Activated naive CD8-positive, alpha-beta T cell treated with anti-CD3 and anti-CD28 coated beads, Interleukin-2, amount 10 ng/mL, durations not matched to agents 7 days and 5 days (primary cell): ENCODE data around the gene PSMC3. TPM values are rescaled to one million over a fixed set of nuclear protein-coding genes. Genes with fewer than 3 reads are reported as not detected.

Experiments
- ATAC-seq: fragments of 150-1000 bp; cut with Tn5 transposase; one replicate; pipeline ENCODE4 v1.10.0; 2021; ENCODE audit warnings: low read depth, moderate library complexity
- POLR2A ChIA-PET: fragments of 350-600 bp; sonication (Branson Sonifier 250); formaldehyde crosslinking; loops from one replicate; lab custom pipeline; 2021; ENCODE audit warnings: antibody characterized with exemption; lab: Charles Lee
- DNase-seq: peaks from one replicate; pipeline ENCODE4 v3.0.0; 2021
- H3K27ac Mint-ChIP-seq: one replicate; pipeline ENCODE4 v1.8.0; 2022; ENCODE audit warnings: mild to moderate bottlenecking, mixed read lengths
- H3K27me3 Mint-ChIP-seq: one replicate; pipeline ENCODE4 v1.8.0; 2022; ENCODE audit warnings: mild to moderate bottlenecking, moderate library complexity, mixed read lengths
- H3K36me3 Mint-ChIP-seq: one replicate; pipeline ENCODE4 v1.8.0; 2021; ENCODE audit warnings: mild to moderate bottlenecking, mixed read lengths
- H3K4me1 Mint-ChIP-seq: one replicate; pipeline ENCODE4 v1.8.0; 2021; ENCODE audit warnings: mixed read lengths
- H3K4me3 Mint-ChIP-seq: one replicate; pipeline ENCODE4 v1.8.0; 2022; ENCODE audit warnings: mild to moderate bottlenecking, moderate library complexity, mixed read lengths
- H3K9me3 Mint-ChIP-seq: one replicate; pipeline ENCODE4 v1.8.0; 2021; ENCODE audit warnings: mixed read lengths
- total RNA-seq, 2 experiments: library from RNA; stranded (reverse); gene quantifications; one replicate each; pipeline ENCODE4 v1.2.3, GENCODE V29; 2021

PSMC3 gene
- total RNA-seq, 2 experiments from 2014 or later: 113 to 115 TPM

GRCh38 chr11:47393163-47394049, 32.8 kb downstream of the PSMC3 start:
- Mint-ChIP-seq H3K27me3 (peaks cover 3% of the 10 kb centered on the region), H3K9me3 (no peaks in the 10 kb centered on the region), H3K36me3 (no peaks in the 10 kb centered on the region), H3K4me1 (peaks cover 19% of the 10 kb centered on the region), H3K4me3 (no peak overlapping the region), H3K27ac (peak overlapping the region; percentile 91)
- ATAC-seq (no peak), DNase-seq (peak; percentile 34)
- POLR2A ChIA-PET: interaction anchor here (0.6 to 1.3 kb wide), 3 partner anchors 33 to 320 kb away, joined by 3 to 4 read pairs (median 3); partner anchors contain the start of genes DDB2 and PSMC3

- DNase-seq (no peak), ATAC-seq (no peak)
- H3K36me3 Mint-ChIP-seq: no peaks in the 10 kb centered on the region
- H3K27ac Mint-ChIP-seq: no peak overlapping the region
- H3K4me3 Mint-ChIP-seq: no peak overlapping the region
- H3K27me3 Mint-ChIP-seq: peaks cover 3% of the 10 kb centered on the region
- H3K9me3 Mint-ChIP-seq: no peaks in the 10 kb centered on the region
- H3K4me1 Mint-ChIP-seq: peaks cover 19% of the 10 kb centered on the region
- POLR2A ChIA-PET: interaction anchor here (0.7 to 1.3 kb wide), 5 partner anchors 8 to 696 kb away, joined by 3 to 6 read pairs (median 4); partner anchors contain the start of genes DDB2 and PSMC3
Observed at GRCh38 chr11:47392546-47393162, 33.6 kb downstream of the PSMC3 start.

GRCh38 chr11:47391711-47392432, 34.4 kb downstream of the PSMC3 start:
- Mint-ChIP-seq H3K4me1 (peaks cover 19% of the 10 kb centered on the region), H3K27me3 (peaks cover 3% of the 10 kb centered on the region), H3K36me3 (no peaks in the 10 kb centered on the region), H3K9me3 (no peaks in the 10 kb centered on the region), H3K4me3 (no peak overlapping the region), H3K27ac (no peak overlapping the region)
- POLR2A ChIA-PET: interaction anchor here (0.7 to 2.8 kb wide), 5 partner anchors 8 to 697 kb away, joined by 4 to 16 read pairs (median 5); partner anchors contain the start of gene SPI1
- DNase-seq: no peak
- no peak for ATAC-seq

GRCh38 chr11:47391077-47391583, 35.1 kb downstream of the PSMC3 start:
- H3K4me1 Mint-ChIP-seq: peaks cover 19% of the 10 kb centered on the region
- no peak overlapping the region for H3K4me3 Mint-ChIP-seq
- H3K27ac Mint-ChIP-seq: no peak overlapping the region
- no peaks in the 10 kb centered on the region for H3K36me3 Mint-ChIP-seq
- DNase-seq (no peak), ATAC-seq (no peak)
- POLR2A ChIA-PET: interaction anchor here (1.2 to 2.8 kb wide), 2 partner anchors 8 to 13 kb away, joined by 4 to 16 read pairs; partner anchors contain the start of gene SPI1
- peaks cover 3% of the 10 kb centered on the region for H3K27me3 Mint-ChIP-seq
- no peaks in the 10 kb centered on the region for H3K9me3 Mint-ChIP-seq

GRCh38 chr11:47390422-47390760, 35.8 kb downstream of the PSMC3 start:
- Mint-ChIP-seq H3K4me1 (peaks cover 17% of the 10 kb centered on the region), H3K27ac (no peak overlapping the region)
- POLR2A ChIA-PET: interaction anchor here (1.2 to 2.8 kb wide), 2 partner anchors 9 to 12 kb away, joined by 4 to 16 read pairs; partner anchors contain the start of gene SPI1

GRCh38 chr11:47389577-47390421, 36.4 kb downstream of the PSMC3 start:
- POLR2A ChIA-PET: interaction anchor here (2.8 kb wide), 1 partner anchor 10 kb away, joined by 16 read pairs; no protein-coding TSS in a partner anchor
- H3K36me3 Mint-ChIP-seq: no peaks in the 10 kb centered on the region
- no peak for DNase-seq
- peaks cover 3% of the 10 kb centered on the region for H3K27me3 Mint-ChIP-seq
- H3K4me3 Mint-ChIP-seq: peak overlapping the region; percentile 36
- peak; percentile 27 for ATAC-seq
- H3K27ac Mint-ChIP-seq: peak overlapping the region; percentile 45
- H3K4me1 Mint-ChIP-seq: peaks cover 17% of the 10 kb centered on the region
- H3K9me3 Mint-ChIP-seq: no peaks in the 10 kb centered on the region

More at GRCh38 chr11:47390422-47390760, 35.8 kb downstream of the PSMC3 start:
- ATAC-seq (no peak), DNase-seq (no peak)
- H3K36me3 Mint-ChIP-seq: no peaks in the 10 kb centered on the region
- no peak overlapping the region for H3K4me3 Mint-ChIP-seq
- no peaks in the 10 kb centered on the region for H3K9me3 Mint-ChIP-seq
- H3K27me3 Mint-ChIP-seq: peaks cover 3% of the 10 kb centered on the region

- no peaks in the 10 kb centered on the region for H3K36me3 Mint-ChIP-seq
- POLR2A ChIA-PET: interaction anchor here (2.8 kb wide), 1 partner anchor 10 kb away, joined by 16 read pairs; no protein-coding TSS in a partner anchor
- peak overlapping the region; percentile 45 for H3K27ac Mint-ChIP-seq
Observed at GRCh38 chr11:47388697-47389576, 37.3 kb downstream of the PSMC3 start.

GRCh38 chr11:47387944-47388696, 38.1 kb downstream of the PSMC3 start:
- no peak overlapping the region for H3K27ac Mint-ChIP-seq
- no peak overlapping the region for H3K4me3 Mint-ChIP-seq
- no peak for ATAC-seq
- DNase-seq: no peak
- peaks cover 3% of the 10 kb centered on the region for H3K27me3 Mint-ChIP-seq
- H3K9me3 Mint-ChIP-seq: no peaks in the 10 kb centered on the region
- POLR2A ChIA-PET: interaction anchor here (0.5 to 0.6 kb wide), 2 partner anchors 23 to 66 kb away, joined by 3 to 4 read pairs; no protein-coding TSS in a partner anchor
- peaks cover 13% of the 10 kb centered on the region for H3K4me1 Mint-ChIP-seq
- no peaks in the 10 kb centered on the region for H3K36me3 Mint-ChIP-seq

More at GRCh38 chr11:47388697-47389576, 37.3 kb downstream of the PSMC3 start:
- no peak for DNase-seq
- Mint-ChIP-seq H3K4me3 (peak overlapping the region; percentile 36), H3K4me1 (peaks cover 13% of the 10 kb centered on the region), H3K9me3 (no peaks in the 10 kb centered on the region), H3K27me3 (peaks cover 3% of the 10 kb centered on the region)
- ATAC-seq: no peak

GRCh38 chr11:47384498-47384897, 41.7 kb downstream of the PSMC3 start:
- ATAC-seq (no peak), DNase-seq (no peak)
- no peaks in the 10 kb centered on the region for H3K9me3 Mint-ChIP-seq
- H3K4me1 Mint-ChIP-seq: peaks cover 3% of the 10 kb centered on the region
- H3K27ac Mint-ChIP-seq: no peak overlapping the region
- POLR2A ChIA-PET: no interaction called here
- no peak overlapping the region for H3K4me3 Mint-ChIP-seq
- no peaks in the 10 kb centered on the region for H3K36me3 Mint-ChIP-seq
- peaks cover 6% of the 10 kb centered on the region for H3K27me3 Mint-ChIP-seq

GRCh38 chr11:47383071-47383470, 43.2 kb downstream of the PSMC3 start:
- Mint-ChIP-seq H3K4me3 (no peak overlapping the region), H3K4me1 (peaks cover 2% of the 10 kb centered on the region), H3K36me3 (no peaks in the 10 kb centered on the region), H3K27ac (no peak overlapping the region), H3K9me3 (no peaks in the 10 kb centered on the region), H3K27me3 (peaks cover 6% of the 10 kb centered on the region)
- ATAC-seq (no peak), DNase-seq (no peak)
- POLR2A ChIA-PET: no interaction called here

- POLR2A ChIA-PET: no interaction called here
- no peaks in the 10 kb centered on the region for H3K36me3 Mint-ChIP-seq
- no peak for ATAC-seq
- no peak overlapping the region for H3K27ac Mint-ChIP-seq
- DNase-seq: no peak
- H3K4me1 Mint-ChIP-seq: peaks cover 2% of the 10 kb centered on the region
- no peaks in the 10 kb centered on the region for H3K9me3 Mint-ChIP-seq
- no peak overlapping the region for H3K4me3 Mint-ChIP-seq
- peaks cover 6% of the 10 kb centered on the region for H3K27me3 Mint-ChIP-seq
Observed at GRCh38 chr11:47380078-47380477, 46.2 kb downstream of the PSMC3 start.
